Measurements from ENCODE around the gene EIF2A.

Gene EIF2A

DNA sequence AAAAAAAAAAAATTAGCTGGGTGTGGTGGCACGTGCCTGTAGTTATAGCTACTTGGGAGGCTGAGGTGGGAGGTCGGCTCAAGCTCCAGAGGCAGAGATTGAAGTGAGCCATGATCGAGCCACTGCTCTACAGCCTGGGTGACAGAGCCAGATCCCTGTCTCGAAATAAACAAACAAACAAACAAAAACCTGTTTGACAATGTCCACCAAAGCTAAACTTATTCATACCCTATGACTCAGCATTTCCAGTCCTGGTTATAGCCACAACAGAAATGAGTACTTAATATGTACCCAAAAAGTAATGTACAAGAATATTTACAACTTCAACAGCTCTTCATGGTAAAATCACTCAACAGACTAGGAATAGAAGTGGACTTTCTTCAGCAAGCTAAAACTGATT is 31.4 kb upstream of the EIF2A start:
- no peak overlapping the region for H3K9ac ChIP-seq (ENCODE audit: low read depth, low read length, poor library complexity)
- no peak overlapping the region for H3K14ac ChIP-seq (ENCODE audit: low read length)
- H2AFZ ChIP-seq (ENCODE audit: low read length): no peak overlapping the region
- H3K27ac ChIP-seq (replicated peaks; ENCODE audit: low read length): no peak overlapping the region
- H2BK15ac ChIP-seq (ENCODE audit: low read length): no peak overlapping the region
- no peak for DNase-seq (ENCODE audit: low spot score)
- no peaks in the 10 kb centered on the region for H3K79me1 ChIP-seq (ENCODE audit: low read depth, low read length)
- no peak overlapping the region for H4K8ac ChIP-seq (ENCODE audit: low read depth, low read length)
- WGBS, 2 donors (ENCODE audit: extremely low coverage in 2 of 2, insufficient read length in 2 of 2, insufficient replicate concordance in 1 of 2): no CpG with 5 or more reads among the region's 4 CpGs
- no peak overlapping the region for H3K4ac ChIP-seq (ENCODE audit: low read length)
- no peak overlapping the region for H3K23ac ChIP-seq (ENCODE audit: low read depth, low read length, poor library complexity)
- H3K9me3 ChIP-seq (replicated peaks in 1 of 2; ENCODE audit: control insufficient read depth in 2 of 2, insufficient read depth in 1 of 2, low read depth in 1 of 2, low read length in 2 of 2): no peaks in the 10 kb centered on the region
- H4K91ac ChIP-seq (ENCODE audit: low read depth, low read length, poor library complexity): no peak overlapping the region
- H3K4me1 ChIP-seq (ENCODE audit: control insufficient read depth in 2 of 2, insufficient read depth in 1 of 2, low read depth in 1 of 2, low read length in 2 of 2): no peaks in the 10 kb centered on the region
- H3K18ac ChIP-seq (ENCODE audit: low read length): no peak overlapping the region
- H2BK12ac ChIP-seq (ENCODE audit: low read length): no peak overlapping the region
- no peak overlapping the region for H2BK120ac ChIP-seq (ENCODE audit: low read depth, low read length)
- H3K4me3 ChIP-seq (ENCODE audit: low read length in 2 of 2): no peak overlapping the region
- H3K27me3 ChIP-seq (ENCODE audit: control insufficient read depth in 3 of 3, insufficient read depth in 3 of 3, low read depth in 1 of 3, low read length in 3 of 3): no peaks in the 10 kb centered on the region
- no peaks in the 10 kb centered on the region for H3K36me3 ChIP-seq (replicated peaks in 1 of 2; ENCODE audit: control insufficient read depth in 2 of 2, insufficient read depth in 2 of 2, low read length in 2 of 2)
- no peak overlapping the region for H3K4me2 ChIP-seq (ENCODE audit: insufficient read depth, low read length, poor library complexity, severe bottlenecking)
- no peak overlapping the region for H2AK5ac ChIP-seq (ENCODE audit: low read depth, low read length)
- H2BK5ac ChIP-seq (ENCODE audit: low read length): no peak overlapping the region

DNA sequence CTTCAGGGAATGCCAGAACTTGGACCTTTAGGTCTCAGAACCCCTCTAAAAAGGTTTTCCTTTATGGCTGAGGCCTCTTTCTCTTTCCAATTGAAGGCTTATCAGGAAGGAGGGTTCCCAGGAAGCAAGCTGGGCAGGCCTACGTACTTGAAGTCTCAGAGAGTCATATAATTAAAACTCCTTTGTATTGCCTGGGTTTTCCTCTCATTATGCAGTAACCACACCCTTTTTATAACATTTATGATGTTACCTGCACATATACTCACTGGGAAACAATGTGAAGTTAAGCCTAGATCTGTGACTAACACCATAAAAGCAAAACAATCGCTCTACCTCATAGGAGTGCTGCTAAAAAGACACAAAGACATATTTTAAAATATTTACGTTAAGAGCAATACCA is 27.6 kb upstream of the EIF2A start:
- H2BK120ac ChIP-seq (ENCODE audit: low read depth, low read length): no peak overlapping the region
- no peak overlapping the region for H3K18ac ChIP-seq (ENCODE audit: low read length)
- no peak overlapping the region for H4K91ac ChIP-seq (ENCODE audit: low read depth, low read length, poor library complexity)
- WGBS, 2 donors (ENCODE audit: extremely low coverage in 2 of 2, insufficient read length in 2 of 2, insufficient replicate concordance in 1 of 2): no CpG with 5 or more reads among the region's 3 CpGs
- no peak overlapping the region for H3K23ac ChIP-seq (ENCODE audit: low read depth, low read length, poor library complexity)
- H2AFZ ChIP-seq (ENCODE audit: low read length): no peak overlapping the region
- H2AK5ac ChIP-seq (ENCODE audit: low read depth, low read length): no peak overlapping the region
- no peak overlapping the region for H3K14ac ChIP-seq (ENCODE audit: low read length)
- H4K8ac ChIP-seq (ENCODE audit: low read depth, low read length): no peak overlapping the region
- no peak overlapping the region for H2BK5ac ChIP-seq (ENCODE audit: low read length)
- no peaks in the 10 kb centered on the region for H3K9me3 ChIP-seq (replicated peaks in 1 of 2; ENCODE audit: control insufficient read depth in 2 of 2, insufficient read depth in 1 of 2, low read depth in 1 of 2, low read length in 2 of 2)
- no peaks in the 10 kb centered on the region for H3K27me3 ChIP-seq (ENCODE audit: control insufficient read depth in 3 of 3, insufficient read depth in 3 of 3, low read depth in 1 of 3, low read length in 3 of 3)
- no peak overlapping the region for H3K27ac ChIP-seq (replicated peaks; ENCODE audit: low read length)
- no peak for DNase-seq (ENCODE audit: low spot score)
- H3K79me1 ChIP-seq (ENCODE audit: low read depth, low read length): no peaks in the 10 kb centered on the region
- no peak overlapping the region for H3K4ac ChIP-seq (ENCODE audit: low read length)
- no peak overlapping the region for H3K9ac ChIP-seq (ENCODE audit: low read depth, low read length, poor library complexity)
- H3K36me3 ChIP-seq (replicated peaks in 1 of 2; ENCODE audit: control insufficient read depth in 2 of 2, insufficient read depth in 2 of 2, low read length in 2 of 2): no peaks in the 10 kb centered on the region
- H2BK12ac ChIP-seq (ENCODE audit: low read length): no peak overlapping the region
- H3K4me2 ChIP-seq (ENCODE audit: insufficient read depth, low read length, poor library complexity, severe bottlenecking): no peak overlapping the region
- H3K4me1 ChIP-seq (ENCODE audit: control insufficient read depth in 2 of 2, insufficient read depth in 1 of 2, low read depth in 1 of 2, low read length in 2 of 2): no peaks in the 10 kb centered on the region
- no peak overlapping the region for H2BK15ac ChIP-seq (ENCODE audit: low read length)
- H3K4me3 ChIP-seq (ENCODE audit: low read length in 2 of 2): no peak overlapping the region

DNA sequence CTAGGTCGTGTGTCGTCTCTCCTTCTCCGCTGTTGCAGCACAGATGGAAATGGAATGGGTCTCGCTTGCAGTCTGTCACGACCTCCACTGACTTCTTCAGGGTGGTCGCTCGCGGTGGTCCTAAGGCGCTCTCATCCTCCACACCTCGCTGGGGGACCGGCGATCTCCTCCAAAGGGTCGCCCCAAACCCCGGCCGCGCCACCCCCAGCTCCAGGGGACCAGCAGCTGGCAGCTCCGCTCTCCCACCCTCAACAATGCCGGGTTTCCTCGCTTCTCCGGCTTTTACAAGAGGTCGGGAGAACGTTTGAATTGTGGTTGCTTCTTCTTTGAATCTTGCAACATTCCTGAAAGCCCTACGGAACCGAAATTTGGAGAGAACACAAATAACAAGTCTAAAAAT is 26.2 kb upstream of the EIF2A start:
- H4K8ac ChIP-seq (ENCODE audit: low read depth, low read length): no peak overlapping the region
- H3K27ac ChIP-seq (replicated peaks; ENCODE audit: low read length): no peak overlapping the region
- H2BK15ac ChIP-seq (ENCODE audit: low read length): no peak overlapping the region
- no peak overlapping the region for H2BK12ac ChIP-seq (ENCODE audit: low read length)
- no peak overlapping the region for H2AFZ ChIP-seq (ENCODE audit: low read length)
- H3K9ac ChIP-seq (ENCODE audit: low read depth, low read length, poor library complexity): no peak overlapping the region
- no peak overlapping the region for H3K4me3 ChIP-seq (ENCODE audit: low read length in 2 of 2)
- H2BK5ac ChIP-seq (ENCODE audit: low read length): no peak overlapping the region
- H2BK120ac ChIP-seq (ENCODE audit: low read depth, low read length): no peak overlapping the region
- H3K23ac ChIP-seq (ENCODE audit: low read depth, low read length, poor library complexity): no peak overlapping the region
- H3K9me3 ChIP-seq (replicated peaks in 1 of 2; ENCODE audit: control insufficient read depth in 2 of 2, insufficient read depth in 1 of 2, low read depth in 1 of 2, low read length in 2 of 2): no peaks in the 10 kb centered on the region
- no peaks in the 10 kb centered on the region for H3K36me3 ChIP-seq (replicated peaks in 1 of 2; ENCODE audit: control insufficient read depth in 2 of 2, insufficient read depth in 2 of 2, low read length in 2 of 2)
- no peaks in the 10 kb centered on the region for H3K79me1 ChIP-seq (ENCODE audit: low read depth, low read length)
- no peaks in the 10 kb centered on the region for H3K4me1 ChIP-seq (ENCODE audit: control insufficient read depth in 2 of 2, insufficient read depth in 1 of 2, low read depth in 1 of 2, low read length in 2 of 2)
- WGBS, 2 donors (ENCODE audit: extremely low coverage in 2 of 2, insufficient read length in 2 of 2, insufficient replicate concordance in 1 of 2): no CpG with 5 or more reads among the region's 24 CpGs
- H3K18ac ChIP-seq (ENCODE audit: low read length): no peak overlapping the region
- no peak overlapping the region for H4K91ac ChIP-seq (ENCODE audit: low read depth, low read length, poor library complexity)
- no peak for DNase-seq (ENCODE audit: low spot score)
- no peak overlapping the region for H3K4me2 ChIP-seq (ENCODE audit: insufficient read depth, low read length, poor library complexity, severe bottlenecking)
- H3K4ac ChIP-seq (ENCODE audit: low read length): no peak overlapping the region
- no peaks in the 10 kb centered on the region for H3K27me3 ChIP-seq (ENCODE audit: control insufficient read depth in 3 of 3, insufficient read depth in 3 of 3, low read depth in 1 of 3, low read length in 3 of 3)
- H2AK5ac ChIP-seq (ENCODE audit: low read depth, low read length): no peak overlapping the region
- H3K14ac ChIP-seq (ENCODE audit: low read length): no peak overlapping the region

DNA sequence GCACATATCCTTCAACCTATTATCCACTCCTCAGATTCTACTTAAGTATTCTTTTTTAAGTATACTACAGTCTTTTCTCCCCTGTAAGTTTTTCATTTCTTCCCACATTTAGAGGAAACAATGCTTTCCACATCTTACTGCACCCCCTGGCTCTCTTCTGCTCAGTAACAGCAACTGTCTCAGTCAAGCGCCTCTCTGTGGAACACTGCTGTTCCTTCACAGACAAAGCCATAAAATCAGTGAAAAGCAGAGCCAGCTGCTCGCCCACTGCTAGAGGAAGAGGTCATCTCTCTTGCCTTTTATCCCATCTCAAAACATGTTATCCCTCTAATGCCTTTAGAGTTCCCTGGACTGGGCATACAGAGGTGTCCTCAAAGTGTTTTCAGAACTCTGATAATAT is 25.1 kb upstream of the EIF2A start:
- H2BK12ac ChIP-seq (ENCODE audit: low read length): no peak overlapping the region
- no peak overlapping the region for H2AK5ac ChIP-seq (ENCODE audit: low read depth, low read length)
- DNase-seq (ENCODE audit: low spot score): no peak
- H2BK15ac ChIP-seq (ENCODE audit: low read length): no peak overlapping the region
- H4K8ac ChIP-seq (ENCODE audit: low read depth, low read length): no peak overlapping the region
- H3K36me3 ChIP-seq (replicated peaks in 1 of 2; ENCODE audit: control insufficient read depth in 2 of 2, insufficient read depth in 2 of 2, low read length in 2 of 2): no peaks in the 10 kb centered on the region
- H4K91ac ChIP-seq (ENCODE audit: low read depth, low read length, poor library complexity): no peak overlapping the region
- no peaks in the 10 kb centered on the region for H3K9me3 ChIP-seq (replicated peaks in 1 of 2; ENCODE audit: control insufficient read depth in 2 of 2, insufficient read depth in 1 of 2, low read depth in 1 of 2, low read length in 2 of 2)
- no peak overlapping the region for H3K9ac ChIP-seq (ENCODE audit: low read depth, low read length, poor library complexity)
- H3K23ac ChIP-seq (ENCODE audit: low read depth, low read length, poor library complexity): no peak overlapping the region
- no peak overlapping the region for H3K18ac ChIP-seq (ENCODE audit: low read length)
- H3K79me1 ChIP-seq (ENCODE audit: low read depth, low read length): no peaks in the 10 kb centered on the region
- no peak overlapping the region for H3K4me3 ChIP-seq (ENCODE audit: low read length in 2 of 2)
- no peak overlapping the region for H3K14ac ChIP-seq (ENCODE audit: low read length)
- WGBS, 2 donors (ENCODE audit: extremely low coverage in 2 of 2, insufficient read length in 2 of 2, insufficient replicate concordance in 1 of 2): no CpG with 5 or more reads among the region's 2 CpGs
- peak overlapping the region; percentile 77 for H2AFZ ChIP-seq (ENCODE audit: low read length)
- no peak overlapping the region for H2BK5ac ChIP-seq (ENCODE audit: low read length)
- H3K4me1 ChIP-seq (ENCODE audit: control insufficient read depth in 2 of 2, insufficient read depth in 1 of 2, low read depth in 1 of 2, low read length in 2 of 2): no peaks in the 10 kb centered on the region
- no peak overlapping the region for H2BK120ac ChIP-seq (ENCODE audit: low read depth, low read length)
- H3K4ac ChIP-seq (ENCODE audit: low read length): no peak overlapping the region
- no peaks in the 10 kb centered on the region for H3K27me3 ChIP-seq (ENCODE audit: control insufficient read depth in 3 of 3, insufficient read depth in 3 of 3, low read depth in 1 of 3, low read length in 3 of 3)
- H3K4me2 ChIP-seq (ENCODE audit: insufficient read depth, low read length, poor library complexity, severe bottlenecking): no peak overlapping the region
- no peak overlapping the region for H3K27ac ChIP-seq (replicated peaks; ENCODE audit: low read length)

All from neuronal stem cell (in vitro differentiated cells).